T follicular helper cell (primary cell): ENCODE data around the gene RAB39B.
A peak's percentile ranks its signal among the peaks of the same experiment; 100 is the strongest.
"Not testable (repeated sequence)": the region's sequence is repeated elsewhere in the genome, so short reads cannot be mapped to it uniquely, and the experiment has no call there.

Experiments used
- DNase-seq: peaks from one replicate; pipeline ENCODE4 v3.0.0-alpha.2; 2020; ENCODE audit warnings: low read depth
- total RNA-seq, 2 experiments: gene quantifications; one replicate each; lab custom pipeline; 2026; lab: John Stamatoyannopoulos, UW

The RAB39B gene
- total RNA-seq = 46.2 to 53.8 reads per million in 2 experiments

GRCh38 chrX:155263854-155264628 is at the start of gene RAB39B:
Gene RAB39B, minus strand, starts transcription at chrX:155264491. Its CDS starts 203 bp downstream, at chrX:155264288.
- DNase-seq = peak; percentile 58

GRCh38 chrX:155313766-155314165 is 49.5 kb upstream of the RAB39B start:
- no peak for DNase-seq

- no peak for DNase-seq
Measured at GRCh38 chrX:155293771-155294170, 29.5 kb upstream of the RAB39B start.

- no peak for DNase-seq
Measured at GRCh38 chrX:155279873-155280272, 15.6 kb upstream of the RAB39B start.

GRCh38 chrX:155270969-155271368 is 6.7 kb upstream of the RAB39B start:
- DNase-seq = no peak

GRCh38 chrX:155267995-155268394 is 3.7 kb upstream of the RAB39B start:
- DNase-seq = not testable (repeated sequence)

GRCh38 chrX:155266439-155266838 is 2.1 kb upstream of the RAB39B start:
- no peak for DNase-seq

- no peak for DNase-seq
Measured at GRCh38 chrX:155262970-155263754, 1.1 kb downstream of the RAB39B start.

GRCh38 chrX:155259752-155260151 is 4.5 kb downstream of the RAB39B start:
- no peak for DNase-seq

GRCh38 chrX:155251391-155251790 is 12.9 kb downstream of the RAB39B start:
- no peak for DNase-seq

GRCh38 chrX:155247497-155247896 is 16.8 kb downstream of the RAB39B start:
- no peak for DNase-seq

GRCh38 chrX:155246748-155247147 is 17.5 kb downstream of the RAB39B start:
- no peak for DNase-seq

GRCh38 chrX:155242300-155242699 is 22.0 kb downstream of the RAB39B start:
- no peak for DNase-seq

- no peak for DNase-seq
Measured at GRCh38 chrX:155237719-155238118, 26.6 kb downstream of the RAB39B start.

GRCh38 chrX:155235891-155236290 is 28.4 kb downstream of the RAB39B start:
- DNase-seq = no peak

- no peak for DNase-seq
Measured at GRCh38 chrX:155231163-155231562, 33.1 kb downstream of the RAB39B start.

GRCh38 chrX:155225774-155226173 is 38.5 kb downstream of the RAB39B start:
- DNase-seq = no peak

- DNase-seq = not testable (repeated sequence)
Measured at GRCh38 chrX:155223746-155224145, 40.5 kb downstream of the RAB39B start.

- DNase-seq = no peak
Measured at GRCh38 chrX:155221351-155221750, 42.9 kb downstream of the RAB39B start.

- DNase-seq = no peak
Measured at GRCh38 chrX:155218777-155219176, 45.5 kb downstream of the RAB39B start.

- no peak for DNase-seq
Measured at GRCh38 chrX:155216940-155217440, 47.3 kb downstream of the RAB39B start.

GRCh38 chrX:155216179-155216939 is 47.9 kb downstream of the RAB39B start, which contains the start of gene VBP1:
Gene VBP1, plus strand, starts transcription at chrX:155216460. Its CDS starts 23 bp downstream, at chrX:155216483.
- peak; percentile 82 for DNase-seq
